ENCODE measurements around the gene RAB40C. TPM values are rescaled to one million over a fixed set of nuclear protein-coding genes. Genes with fewer than 3 reads are reported as not detected.

The RAB40C gene
- polyA plus RNA-seq, 1 donor: 27.1 TPM

- Histone ChIP-seq H3K27me3 (ENCODE audit: control insufficient read depth, insufficient read depth, low read length) (no peaks in the 10 kb centered on the region), H3K27ac (ENCODE audit: low read length) (no peak overlapping the region), H3K9me3 (ENCODE audit: control insufficient read depth, low read depth, low read length) (no peaks in the 10 kb centered on the region), H3K4me1 (ENCODE audit: control insufficient read depth, insufficient read depth, low read length) (no peaks in the 10 kb centered on the region), H3K4me3 (ENCODE audit: low read length) (no peak overlapping the region), H3K36me3 (ENCODE audit: control insufficient read depth, insufficient read depth, low read length) (peaks cover 22% of the 10 kb centered on the region)
- no peak for DNase-seq
- no CpG with 5 or more reads among the region's 21 CpGs for WGBS (ENCODE audit: insufficient coverage, low lambda C conversion rate)
These were observed 13.6 kb upstream of the RAB40C start for GRCh38 chr16:576197-576822.

- no CpG with 5 or more reads among the region's 8 CpGs for WGBS (ENCODE audit: insufficient coverage, low lambda C conversion rate)
- peaks cover 22% of the 10 kb centered on the region for H3K36me3 ChIP-seq (ENCODE audit: control insufficient read depth, insufficient read depth, low read length)
- no peak for DNase-seq
- H3K27ac ChIP-seq (ENCODE audit: low read length): no peak overlapping the region
- no peak overlapping the region for H3K4me3 ChIP-seq (ENCODE audit: low read length)
- H3K9me3 ChIP-seq (ENCODE audit: control insufficient read depth, low read depth, low read length): no peaks in the 10 kb centered on the region
- H3K27me3 ChIP-seq (ENCODE audit: control insufficient read depth, insufficient read depth, low read length): no peaks in the 10 kb centered on the region
- no peaks in the 10 kb centered on the region for H3K4me1 ChIP-seq (ENCODE audit: control insufficient read depth, insufficient read depth, low read length)
These were observed 13.1 kb upstream of the RAB40C start for GRCh38 chr16:576823-577201.

- H3K4me3 ChIP-seq (ENCODE audit: low read length): no peak overlapping the region
- no peak overlapping the region for H3K27ac ChIP-seq (ENCODE audit: low read length)
- no CpG with 5 or more reads among the region's 13 CpGs for WGBS (ENCODE audit: insufficient coverage, low lambda C conversion rate)
- H3K36me3 ChIP-seq (ENCODE audit: control insufficient read depth, insufficient read depth, low read length): peaks cover 22% of the 10 kb centered on the region
- no peak for DNase-seq
- no peaks in the 10 kb centered on the region for H3K4me1 ChIP-seq (ENCODE audit: control insufficient read depth, insufficient read depth, low read length)
- no peaks in the 10 kb centered on the region for H3K27me3 ChIP-seq (ENCODE audit: control insufficient read depth, insufficient read depth, low read length)
- H3K9me3 ChIP-seq (ENCODE audit: control insufficient read depth, low read depth, low read length): no peaks in the 10 kb centered on the region
These were observed 12.1 kb upstream of the RAB40C start for GRCh38 chr16:577796-578195.

- H3K4me3 ChIP-seq (ENCODE audit: low read length): no peak overlapping the region
- WGBS (ENCODE audit: insufficient coverage, low lambda C conversion rate): 92% methylated on average over 4 of the region's 24 CpGs
These were observed 11.5 kb upstream of the RAB40C start for GRCh38 chr16:578232-578869.

GRCh38 chr16:578870-579405 is 10.9 kb upstream of the RAB40C start:
- DNase-seq: peak; percentile 72 to 73
- H3K27me3 ChIP-seq (ENCODE audit: control insufficient read depth, insufficient read depth, low read length): no peaks in the 10 kb centered on the region
- H3K9me3 ChIP-seq (ENCODE audit: control insufficient read depth, low read depth, low read length): no peaks in the 10 kb centered on the region
- H3K27ac ChIP-seq (ENCODE audit: low read length): no peak overlapping the region
- no peaks in the 10 kb centered on the region for H3K4me1 ChIP-seq (ENCODE audit: control insufficient read depth, insufficient read depth, low read length)
- WGBS (ENCODE audit: insufficient coverage, low lambda C conversion rate): no CpG with 5 or more reads among the region's 34 CpGs
- no peak overlapping the region for H3K4me3 ChIP-seq (ENCODE audit: low read length)
- peaks cover 22% of the 10 kb centered on the region for H3K36me3 ChIP-seq (ENCODE audit: control insufficient read depth, insufficient read depth, low read length)

More at GRCh38 chr16:578232-578869, 11.5 kb upstream of the RAB40C start:
- Histone ChIP-seq H3K4me1 (ENCODE audit: control insufficient read depth, insufficient read depth, low read length) (no peaks in the 10 kb centered on the region), H3K27ac (ENCODE audit: low read length) (no peak overlapping the region), H3K36me3 (ENCODE audit: control insufficient read depth, insufficient read depth, low read length) (peaks cover 22% of the 10 kb centered on the region), H3K27me3 (ENCODE audit: control insufficient read depth, insufficient read depth, low read length) (no peaks in the 10 kb centered on the region), H3K9me3 (ENCODE audit: control insufficient read depth, low read depth, low read length) (no peaks in the 10 kb centered on the region)
- DNase-seq: no peak

- H3K27ac ChIP-seq (ENCODE audit: low read length): no peak overlapping the region
- DNase-seq: no peak
- H3K4me1 ChIP-seq (ENCODE audit: control insufficient read depth, insufficient read depth, low read length): peaks cover 4% of the 10 kb centered on the region
- WGBS (ENCODE audit: insufficient coverage, low lambda C conversion rate): no CpG with 5 or more reads among the region's 27 CpGs
- H3K36me3 ChIP-seq (ENCODE audit: control insufficient read depth, insufficient read depth, low read length): peaks cover 15% of the 10 kb centered on the region
- H3K27me3 ChIP-seq (ENCODE audit: control insufficient read depth, insufficient read depth, low read length): peaks cover under 1% of the 10 kb centered on the region
- no peak overlapping the region for H3K4me3 ChIP-seq (ENCODE audit: low read length)
- no peaks in the 10 kb centered on the region for H3K9me3 ChIP-seq (ENCODE audit: control insufficient read depth, low read depth, low read length)
These were observed 9.5 kb upstream of the RAB40C start for GRCh38 chr16:580141-580945.

- Histone ChIP-seq H3K27ac (ENCODE audit: low read length) (no peak overlapping the region), H3K9me3 (ENCODE audit: control insufficient read depth, low read depth, low read length) (no peaks in the 10 kb centered on the region), H3K36me3 (ENCODE audit: control insufficient read depth, insufficient read depth, low read length) (peaks cover 8% of the 10 kb centered on the region), H3K4me1 (ENCODE audit: control insufficient read depth, insufficient read depth, low read length) (peaks cover 4% of the 10 kb centered on the region), H3K4me3 (ENCODE audit: low read length) (no peak overlapping the region), H3K27me3 (ENCODE audit: control insufficient read depth, insufficient read depth, low read length) (peaks cover 3% of the 10 kb centered on the region)
- WGBS (ENCODE audit: insufficient coverage, low lambda C conversion rate): no CpG with 5 or more reads among the region's 19 CpGs
- no peak for DNase-seq
These were observed 8.8 kb upstream of the RAB40C start for GRCh38 chr16:580946-581498.

GRCh38 chr16:582218-582613 is 7.7 kb upstream of the RAB40C start:
- peaks cover 5% of the 10 kb centered on the region for H3K36me3 ChIP-seq (ENCODE audit: control insufficient read depth, insufficient read depth, low read length)
- H3K4me3 ChIP-seq (ENCODE audit: low read length): no peak overlapping the region
- H3K4me1 ChIP-seq (ENCODE audit: control insufficient read depth, insufficient read depth, low read length): peaks cover 4% of the 10 kb centered on the region
- H3K27ac ChIP-seq (ENCODE audit: low read length): no peak overlapping the region
- no CpG with 5 or more reads among the region's 18 CpGs for WGBS (ENCODE audit: insufficient coverage, low lambda C conversion rate)
- H3K9me3 ChIP-seq (ENCODE audit: control insufficient read depth, low read depth, low read length): no peaks in the 10 kb centered on the region
- peaks cover 3% of the 10 kb centered on the region for H3K27me3 ChIP-seq (ENCODE audit: control insufficient read depth, insufficient read depth, low read length)
- no peak for DNase-seq

- no CpG with 5 or more reads among the region's 21 CpGs for WGBS (ENCODE audit: insufficient coverage, low lambda C conversion rate)
- peaks cover 3% of the 10 kb centered on the region for H3K27me3 ChIP-seq (ENCODE audit: control insufficient read depth, insufficient read depth, low read length)
- peaks cover 5% of the 10 kb centered on the region for H3K36me3 ChIP-seq (ENCODE audit: control insufficient read depth, insufficient read depth, low read length)
- H3K4me1 ChIP-seq (ENCODE audit: control insufficient read depth, insufficient read depth, low read length): peaks cover 6% of the 10 kb centered on the region
- no peak overlapping the region for H3K27ac ChIP-seq (ENCODE audit: low read length)
- H3K9me3 ChIP-seq (ENCODE audit: control insufficient read depth, low read depth, low read length): no peaks in the 10 kb centered on the region
- DNase-seq: no peak
- no peak overlapping the region for H3K4me3 ChIP-seq (ENCODE audit: low read length)
These were observed 7.1 kb upstream of the RAB40C start for GRCh38 chr16:582614-583331.

GRCh38 chr16:583470-583814 is 6.4 kb upstream of the RAB40C start:
- no CpG with 5 or more reads among the region's 16 CpGs for WGBS (ENCODE audit: insufficient coverage, low lambda C conversion rate)
- peaks cover 13% of the 10 kb centered on the region for H3K4me1 ChIP-seq (ENCODE audit: control insufficient read depth, insufficient read depth, low read length)

More at GRCh38 chr16:583470-583814, 6.4 kb upstream of the RAB40C start:
- Histone ChIP-seq H3K36me3 (ENCODE audit: control insufficient read depth, insufficient read depth, low read length) (peaks cover 5% of the 10 kb centered on the region), H3K27ac (ENCODE audit: low read length) (no peak overlapping the region), H3K27me3 (ENCODE audit: control insufficient read depth, insufficient read depth, low read length) (peaks cover 3% of the 10 kb centered on the region), H3K4me3 (ENCODE audit: low read length) (no peak overlapping the region), H3K9me3 (ENCODE audit: control insufficient read depth, low read depth, low read length) (no peaks in the 10 kb centered on the region)
- no peak for DNase-seq
